ENCODE results near the gene CNTN4. TPM values are rescaled to one million over a fixed set of nuclear protein-coding genes. Genes with fewer than 3 reads are reported as not detected.

CNTN4 gene
- polyA plus RNA-seq, 1 donor (not counting 4 experiments of a cell fraction or from before 2014, with no cell fraction given): not detected

DNA sequence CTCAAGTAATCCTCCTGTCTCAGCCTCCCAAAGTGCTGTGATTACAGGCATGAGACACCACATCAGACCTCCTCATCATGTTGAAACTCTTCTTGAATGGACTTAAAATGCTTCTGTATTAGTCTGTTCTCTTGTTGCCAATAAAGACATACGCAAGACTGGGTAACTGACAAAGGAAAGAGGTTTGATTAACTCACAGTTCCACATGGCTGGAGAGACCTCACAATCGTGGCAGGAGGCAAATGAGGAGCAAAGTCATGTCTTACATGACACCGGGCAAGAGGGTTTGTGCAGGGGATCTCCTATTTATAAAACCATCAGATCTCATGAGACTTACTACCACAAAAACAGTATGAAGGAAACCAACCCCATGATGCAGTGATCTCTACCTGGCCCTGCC lies 113.5 kb downstream of the CNTN4 start:
- dilution Hi-C loops (cut with MboI; ENCODE audit: extremely low pct_ligation_motif_present, low sequenced_read_pairs): no loop called here
- FAIRE-seq: no peak
- DNase-seq (ENCODE audit: low read depth, low spot score): no peak

DNA sequence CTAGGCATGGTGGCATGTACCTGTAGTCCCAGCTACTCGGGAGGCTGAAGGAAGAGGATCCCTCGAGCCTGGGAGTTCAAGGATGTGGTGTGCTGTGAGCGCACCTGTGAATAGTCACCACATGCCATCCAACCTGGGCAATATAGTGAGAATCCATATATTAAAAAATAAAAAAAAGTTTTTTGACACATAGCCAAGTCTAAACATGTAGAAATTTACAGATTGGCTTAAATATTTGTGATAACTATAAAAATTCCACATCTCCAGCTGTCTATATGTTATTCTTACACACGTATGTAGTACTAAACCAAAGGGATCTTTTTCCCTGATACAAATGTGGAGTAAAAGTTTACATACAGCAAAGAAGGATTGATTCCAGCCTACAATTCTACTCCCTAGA lies 119.7 kb downstream of the CNTN4 start:
- Histone ChIP-seq H3K27ac (ENCODE audit: control insufficient read depth, insufficient read depth, low read length) (no peak overlapping the region), H3K4me2 (ENCODE audit: control insufficient read depth, extremely low read depth, insufficient read depth, low read depth, low read length) (no peak overlapping the region)
- no peak for FAIRE-seq

More for the DNA sequence above, 113.5 kb downstream of the CNTN4 start:
- Histone ChIP-seq H4K20me1 (ENCODE audit: control insufficient read depth, extremely low read depth, insufficient read depth, low read length) (no peaks in the 10 kb centered on the region), H3K4me3 (ENCODE audit: control insufficient read depth in 2 of 3, extremely low read depth in 1 of 3, insufficient read depth in 2 of 3, low read depth in 1 of 3, low read length in 3 of 3) (no peak overlapping the region), H3K4me2 (ENCODE audit: control insufficient read depth, extremely low read depth, insufficient read depth, low read depth, low read length) (no peak overlapping the region), H3K4me1 (ENCODE audit: control insufficient read depth, extremely low read depth, insufficient read depth, low read length) (no peaks in the 10 kb centered on the region), H3K27ac (ENCODE audit: control insufficient read depth, insufficient read depth, low read length) (no peak overlapping the region), H3K9ac (ENCODE audit: control insufficient read depth, extremely low read depth, insufficient read depth, low read length) (no peak overlapping the region), H3K9me3 (ENCODE audit: control insufficient read depth, low read depth, low read length) (no peaks in the 10 kb centered on the region), H3K9me1 (ENCODE audit: control insufficient read depth, extremely low read depth, insufficient read depth, low read length) (no peaks in the 10 kb centered on the region), H3K79me2 (ENCODE audit: control insufficient read depth, insufficient read depth, low read length) (no peaks in the 10 kb centered on the region), H3K27me3 (ENCODE audit: control insufficient read depth, extremely low read depth, insufficient read depth, low read length) (no peaks in the 10 kb centered on the region), H3K36me3 (ENCODE audit: control insufficient read depth in 2 of 2, extremely low read depth in 1 of 2, insufficient read depth in 2 of 2, low read length in 2 of 2) (no peaks in the 10 kb centered on the region), H2AFZ (ENCODE audit: control insufficient read depth, low read length) (no peak overlapping the region)
- TF ChIP-seq CTCF (optimal IDR thresholded peaks at IDR 0.05 in 1 of 3, IDR thresholded peaks at IDR 0.05 in 1 of 3, conservative IDR thresholded peaks at IDR 0.05 in 1 of 3; ENCODE audit: extremely low read depth in 1 of 3, insufficient read depth in 2 of 3, low read length in 3 of 3) (no peak), EZH2 (IDR thresholded peaks at IDR 0.05; ENCODE audit: low read length) (no peak)

More for the DNA sequence above, 119.7 kb downstream of the CNTN4 start:
- Histone ChIP-seq H3K9me1 (ENCODE audit: control insufficient read depth, extremely low read depth, insufficient read depth, low read length) (no peaks in the 10 kb centered on the region), H3K4me1 (ENCODE audit: control insufficient read depth, extremely low read depth, insufficient read depth, low read length) (no peaks in the 10 kb centered on the region), H3K27me3 (ENCODE audit: control insufficient read depth, extremely low read depth, insufficient read depth, low read length) (no peaks in the 10 kb centered on the region), H3K36me3 (ENCODE audit: control insufficient read depth in 2 of 2, extremely low read depth in 1 of 2, insufficient read depth in 2 of 2, low read length in 2 of 2) (no peaks in the 10 kb centered on the region), H3K9ac (ENCODE audit: control insufficient read depth, extremely low read depth, insufficient read depth, low read length) (no peak overlapping the region), H3K4me3 (ENCODE audit: control insufficient read depth in 2 of 3, extremely low read depth in 1 of 3, insufficient read depth in 2 of 3, low read depth in 1 of 3, low read length in 3 of 3) (no peak overlapping the region), H3K9me3 (ENCODE audit: control insufficient read depth, low read depth, low read length) (no peaks in the 10 kb centered on the region), H3K79me2 (ENCODE audit: control insufficient read depth, insufficient read depth, low read length) (no peaks in the 10 kb centered on the region), H2AFZ (ENCODE audit: control insufficient read depth, low read length) (no peak overlapping the region), H4K20me1 (ENCODE audit: control insufficient read depth, extremely low read depth, insufficient read depth, low read length) (no peaks in the 10 kb centered on the region)
- dilution Hi-C loops (cut with MboI; ENCODE audit: extremely low pct_ligation_motif_present, low sequenced_read_pairs): no loop called here
- no peak for DNase-seq (ENCODE audit: low read depth, low spot score)
- TF ChIP-seq CTCF (optimal IDR thresholded peaks at IDR 0.05 in 1 of 3, IDR thresholded peaks at IDR 0.05 in 1 of 3, conservative IDR thresholded peaks at IDR 0.05 in 1 of 3; ENCODE audit: extremely low read depth in 1 of 3, insufficient read depth in 2 of 3, low read length in 3 of 3) (no peak), EZH2 (IDR thresholded peaks at IDR 0.05; ENCODE audit: low read length) (no peak)

Measured in keratinocyte (primary cell).